HepG2 (cell line): Measurements from ENCODE around the gene INO80B. TPM values are rescaled to one million over a fixed set of nuclear protein-coding genes. Genes with fewer than 3 reads are reported as not detected.

ENCODE experiments used
- CAMTA2 ChIP-seq: sonication (generic); formaldehyde crosslinking; IDR thresholded peaks from 2 replicates; pipeline ENCODE4 v1.4.0; 2020; ENCODE audit warnings: mild to moderate bottlenecking, missing genetic modification reagents, borderline replicate concordance
- ELF1 ChIP-seq: sonication (generic); formaldehyde crosslinking; IDR thresholded peaks from 2 replicates; pipeline ENCODE4 v1.4.0; 2020; ENCODE audit warnings: missing genetic modification reagents
- KAT2B ChIP-seq: fragments of 150-350 bp; IDR thresholded peaks from 2 replicates; pipeline ENCODE4 v1.6.1; 2014; ENCODE audit warnings: low read depth, low read length, borderline replicate concordance
- MTA3 ChIP-seq: sonication (generic); formaldehyde crosslinking; IDR thresholded peaks from 2 replicates; pipeline ENCODE4 v1.4.0; 2020; ENCODE audit warnings: missing genetic modification reagents
- NFIC ChIP-seq: IDR thresholded peaks from 2 replicates; pipeline ENCODE4 v1.6.1; 2012; ENCODE audit warnings: mild to moderate bottlenecking, low read length, inconsistent platforms
- RCOR2 ChIP-seq: IDR thresholded peaks from 2 replicates; pipeline ENCODE4 v1.6.1; 2016; ENCODE audit warnings: missing biosample characterization, missing genetic modification reagents
- RELA ChIP-seq: sonication (generic); formaldehyde crosslinking; IDR thresholded peaks from 2 replicates; pipeline ENCODE4 v1.4.0; 2020; ENCODE audit warnings: missing genetic modification reagents
- TBX3 ChIP-seq: fragments of 450-650 bp; IDR thresholded peaks from 2 replicates; pipeline ENCODE4 v1.6.1; 2017; ENCODE audit warnings: antibody characterized with exemption, mild to moderate bottlenecking, inconsistent platforms, borderline replicate concordance
- TGIF2 ChIP-seq: IDR thresholded peaks from 2 replicates; pipeline ENCODE4 v1.6.1; 2016; ENCODE audit warnings: control low read depth, missing compliant biosample characterization
- THYN1 ChIP-seq: sonication (generic); formaldehyde crosslinking; IDR thresholded peaks from 2 replicates; pipeline ENCODE4 v1.8.1; 2023; ENCODE audit warnings: low read depth, mild to moderate bottlenecking, moderate library complexity, missing genetic modification reagents, borderline replicate concordance
- TOE1 ChIP-seq: sonication (generic); formaldehyde crosslinking; IDR thresholded peaks from 2 replicates; pipeline ENCODE4 v1.4.0; 2020; ENCODE audit warnings: mild to moderate bottlenecking, missing genetic modification reagents
- ZNF30 ChIP-seq: sonication (generic); formaldehyde crosslinking; IDR thresholded peaks from 2 replicates; pipeline ENCODE4 v1.5.0; 2020; ENCODE audit warnings: mild to moderate bottlenecking, missing genetic modification reagents
- polyA plus RNA-seq, 8 experiments: library from polyadenylated mRNA; depleted of rRNA in 3 of 8; stranded (reverse) in 7 of 8; unstranded in 1 of 8; fragments of >200 nt; fragmentation: Illumina TruSeq in 4 of 8; extraction: Trizol in 4 of 8; gene quantifications; 2 replicates each; pipeline versions ENCODE4 v1.2.1 to v1.2.3, GENCODE V29; 2011 to 2016; ENCODE audit warnings: low read depth in 4 of 8, missing spikeins in 1 of 8, mixed read lengths in 1 of 8; ENCODE audit not compliant: insufficient read depth in 1 of 8
- total RNA-seq, 5 experiments: library from RNA; depleted of rRNA; stranded (reverse); fragments of >200 nt; fragmentation: Illumina TruSeq; extraction: Trizol; gene quantifications; 2 replicates each; pipeline ENCODE4 v1.2.3, GENCODE V29; 2016; ENCODE audit warnings: low read depth in 1 of 5
- TF ChIP-seq, protein P1 (sequence below), 2 experiments: sonication (generic) in 1 of 2; formaldehyde crosslinking in 1 of 2; IDR thresholded peaks; 2 replicates each; pipeline versions ENCODE4 v1.5.1 to v1.6.1; 2011 to 2020; ENCODE audit warnings: borderline replicate concordance in 1 of 2, low read depth in 1 of 2, low read length in 1 of 2, mild to moderate bottlenecking in 1 of 2, missing genetic modification reagents in 1 of 2, moderate library complexity in 1 of 2
- TF ChIP-seq, protein P2 (sequence below): fragments of 450-650 bp; IDR thresholded peaks from 2 replicates; pipeline ENCODE4 v1.6.1; 2016
- TF ChIP-seq, protein P3 (sequence below): sonication (generic); formaldehyde crosslinking; IDR thresholded peaks from 2 replicates; pipeline ENCODE4 v1.4.0; 2020; ENCODE audit warnings: mild to moderate bottlenecking, missing genetic modification reagents
- TF ChIP-seq, protein P4 (sequence below): IDR thresholded peaks from 2 replicates; pipeline ENCODE4 v1.6.1; 2016; ENCODE audit warnings: low read depth, borderline replicate concordance
- TF ChIP-seq, protein P5 (sequence below): sonication (generic); formaldehyde crosslinking; IDR thresholded peaks from 2 replicates; pipeline ENCODE4 v1.4.0; 2020; ENCODE audit warnings: mild to moderate bottlenecking, missing genetic modification reagents
- TF ChIP-seq, protein P6 (sequence below): sonication (generic); formaldehyde crosslinking; IDR thresholded peaks from 2 replicates; pipeline ENCODE4 v1.5.0; 2020; ENCODE audit warnings: mild to moderate bottlenecking, missing genetic modification reagents

The INO80B gene
- total and polyA plus RNA-seq, 2 of the 13 experiments (the other 11 are each of a cell fraction or from before 2014, with no cell fraction given): 6.2 to 14.5 TPM

DNA sequence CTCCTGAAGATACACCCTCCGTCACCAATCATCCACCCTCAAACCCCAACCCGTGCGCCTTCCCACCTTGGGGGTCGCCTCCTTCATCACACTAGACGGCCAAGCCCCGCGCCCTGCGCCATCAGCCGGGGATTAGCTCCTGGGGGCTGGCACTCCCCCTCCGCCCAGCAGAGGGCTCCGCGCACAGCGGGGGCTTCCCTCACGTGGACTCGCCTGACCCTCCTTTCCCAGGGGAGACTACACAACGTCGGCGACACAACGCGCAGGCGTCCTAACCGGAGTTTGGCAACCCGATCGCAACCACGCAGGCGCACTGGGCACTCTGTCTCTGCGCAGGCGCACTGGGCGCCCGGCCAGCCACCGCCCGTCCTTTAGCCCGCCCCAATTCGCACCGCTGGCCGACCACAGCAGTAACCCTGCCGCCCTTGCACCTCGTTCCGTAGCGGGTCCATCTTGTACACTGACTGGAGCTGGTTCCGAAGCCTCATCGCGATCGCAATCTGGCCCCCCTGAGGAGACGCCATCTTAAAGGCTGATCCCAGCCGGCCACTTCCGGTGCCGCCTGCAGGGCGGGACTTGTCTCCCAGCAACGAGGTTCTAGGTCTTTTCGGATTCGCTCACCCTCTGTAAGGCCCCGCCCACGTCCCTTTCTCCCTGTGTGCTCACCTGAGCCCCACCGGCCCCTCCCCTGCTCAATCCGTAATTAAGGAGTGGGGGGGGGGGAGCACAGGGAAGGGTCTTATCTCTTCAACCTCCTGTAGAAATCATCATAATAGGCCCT, 52.4 kb downstream of the INO80B start, which contains the start of gene PCGF1 (continued):
- TF ChIP-seq, protein P1, sequence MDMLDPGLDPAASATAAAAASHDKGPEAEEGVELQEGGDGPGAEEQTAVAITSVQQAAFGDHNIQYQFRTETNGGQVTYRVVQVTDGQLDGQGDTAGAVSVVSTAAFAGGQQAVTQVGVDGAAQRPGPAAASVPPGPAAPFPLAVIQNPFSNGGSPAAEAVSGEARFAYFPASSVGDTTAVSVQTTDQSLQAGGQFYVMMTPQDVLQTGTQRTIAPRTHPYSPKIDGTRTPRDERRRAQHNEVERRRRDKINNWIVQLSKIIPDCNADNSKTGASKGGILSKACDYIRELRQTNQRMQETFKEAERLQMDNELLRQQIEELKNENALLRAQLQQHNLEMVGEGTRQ (IDR thresholded peaks at IDR 0.05; ENCODE audit: low read depth, low read length): peak; percentile 82
- TF ChIP-seq, protein P1 (CRISPR knock-in tag; IDR thresholded peaks at IDR 0.05; ENCODE audit: borderline replicate concordance): peak; percentile 81
- TF ChIP-seq CAMTA2 (CRISPR knock-in tag) (no peak; the same call in 1 of the 2 replicates), MTA3 (CRISPR knock-in tag) (no peak), ZNF30 (CRISPR knock-in tag) (no peak), TBX3 (peak; percentile 27; the same call in 1 of the 2 replicates), THYN1 (no peak; the same call in 1 of the 2 replicates), RELA (CRISPR knock-in tag) (no peak), RCOR2 (no peak), TOE1 (CRISPR knock-in tag) (peak; percentile 78; the same call in 1 of the 2 replicates), NFIC (no peak), TGIF2 (CRISPR knock-in tag) (peak; percentile 82), ELF1 (peak; percentile 94), KAT2B (no peak)
- TF ChIP-seq, protein P2, sequence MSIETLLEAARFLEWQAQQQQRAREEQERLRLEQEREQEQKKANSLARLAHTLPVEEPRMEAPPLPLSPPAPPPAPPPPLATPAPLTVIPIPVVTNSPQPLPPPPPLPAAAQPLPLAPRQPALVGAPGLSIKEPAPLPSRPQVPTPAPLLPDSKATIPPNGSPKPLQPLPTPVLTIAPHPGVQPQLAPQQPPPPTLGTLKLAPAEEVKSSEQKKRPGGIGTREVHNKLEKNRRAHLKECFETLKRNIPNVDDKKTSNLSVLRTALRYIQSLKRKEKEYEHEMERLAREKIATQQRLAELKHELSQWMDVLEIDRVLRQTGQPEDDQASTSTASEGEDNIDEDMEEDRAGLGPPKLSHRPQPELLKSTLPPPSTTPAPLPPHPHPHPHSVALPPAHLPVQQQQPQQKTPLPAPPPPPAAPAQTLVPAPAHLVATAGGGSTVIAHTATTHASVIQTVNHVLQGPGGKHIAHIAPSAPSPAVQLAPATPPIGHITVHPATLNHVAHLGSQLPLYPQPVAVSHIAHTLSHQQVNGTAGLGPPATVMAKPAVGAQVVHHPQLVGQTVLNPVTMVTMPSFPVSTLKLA: peak; percentile 80
- TF ChIP-seq, protein P3, sequence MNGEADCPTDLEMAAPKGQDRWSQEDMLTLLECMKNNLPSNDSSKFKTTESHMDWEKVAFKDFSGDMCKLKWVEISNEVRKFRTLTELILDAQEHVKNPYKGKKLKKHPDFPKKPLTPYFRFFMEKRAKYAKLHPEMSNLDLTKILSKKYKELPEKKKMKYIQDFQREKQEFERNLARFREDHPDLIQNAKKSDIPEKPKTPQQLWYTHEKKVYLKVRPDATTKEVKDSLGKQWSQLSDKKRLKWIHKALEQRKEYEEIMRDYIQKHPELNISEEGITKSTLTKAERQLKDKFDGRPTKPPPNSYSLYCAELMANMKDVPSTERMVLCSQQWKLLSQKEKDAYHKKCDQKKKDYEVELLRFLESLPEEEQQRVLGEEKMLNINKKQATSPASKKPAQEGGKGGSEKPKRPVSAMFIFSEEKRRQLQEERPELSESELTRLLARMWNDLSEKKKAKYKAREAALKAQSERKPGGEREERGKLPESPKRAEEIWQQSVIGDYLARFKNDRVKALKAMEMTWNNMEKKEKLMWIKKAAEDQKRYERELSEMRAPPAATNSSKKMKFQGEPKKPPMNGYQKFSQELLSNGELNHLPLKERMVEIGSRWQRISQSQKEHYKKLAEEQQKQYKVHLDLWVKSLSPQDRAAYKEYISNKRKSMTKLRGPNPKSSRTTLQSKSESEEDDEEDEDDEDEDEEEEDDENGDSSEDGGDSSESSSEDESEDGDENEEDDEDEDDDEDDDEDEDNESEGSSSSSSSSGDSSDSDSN: peak; percentile 43; the same call in 1 of the 2 replicates
- TF ChIP-seq, protein P4, sequence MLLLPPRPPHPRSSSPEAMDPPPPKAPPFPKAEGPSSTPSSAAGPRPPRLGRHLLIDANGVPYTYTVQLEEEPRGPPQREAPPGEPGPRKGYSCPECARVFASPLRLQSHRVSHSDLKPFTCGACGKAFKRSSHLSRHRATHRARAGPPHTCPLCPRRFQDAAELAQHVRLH (CRISPR knock-in tag): 0 out of 2 replicates have a peak, but pooled peaks have one; percentile 19
- TF ChIP-seq, protein P5, sequence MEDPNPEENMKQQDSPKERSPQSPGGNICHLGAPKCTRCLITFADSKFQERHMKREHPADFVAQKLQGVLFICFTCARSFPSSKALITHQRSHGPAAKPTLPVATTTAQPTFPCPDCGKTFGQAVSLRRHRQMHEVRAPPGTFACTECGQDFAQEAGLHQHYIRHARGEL (CRISPR knock-in tag): peak; percentile 10; the same call in 1 of the 2 replicates
- TF ChIP-seq, protein P6, sequence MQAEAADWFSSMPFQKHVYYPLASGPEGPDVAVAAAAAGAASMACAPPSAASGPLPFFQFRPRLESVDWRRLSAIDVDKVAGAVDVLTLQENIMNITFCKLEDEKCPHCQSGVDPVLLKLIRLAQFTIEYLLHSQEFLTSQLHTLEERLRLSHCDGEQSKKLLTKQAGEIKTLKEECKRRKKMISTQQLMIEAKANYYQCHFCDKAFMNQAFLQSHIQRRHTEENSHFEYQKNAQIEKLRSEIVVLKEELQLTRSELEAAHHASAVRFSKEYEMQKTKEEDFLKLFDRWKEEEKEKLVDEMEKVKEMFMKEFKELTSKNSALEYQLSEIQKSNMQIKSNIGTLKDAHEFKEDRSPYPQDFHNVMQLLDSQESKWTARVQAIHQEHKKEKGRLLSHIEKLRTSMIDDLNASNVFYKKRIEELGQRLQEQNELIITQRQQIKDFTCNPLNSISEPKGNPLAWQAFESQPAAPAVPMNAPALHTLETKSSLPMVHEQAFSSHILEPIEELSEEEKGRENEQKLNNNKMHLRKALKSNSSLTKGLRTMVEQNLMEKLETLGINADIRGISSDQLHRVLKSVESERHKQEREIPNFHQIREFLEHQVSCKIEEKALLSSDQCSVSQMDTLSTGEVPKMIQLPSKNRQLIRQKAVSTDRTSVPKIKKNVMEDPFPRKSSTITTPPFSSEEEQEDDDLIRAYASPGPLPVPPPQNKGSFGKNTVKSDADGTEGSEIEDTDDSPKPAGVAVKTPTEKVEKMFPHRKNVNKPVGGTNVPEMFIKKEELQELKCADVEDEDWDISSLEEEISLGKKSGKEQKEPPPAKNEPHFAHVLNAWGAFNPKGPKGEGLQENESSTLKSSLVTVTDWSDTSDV (CRISPR knock-in tag): no peak
